ENCODE measurements around the gene KCNE4. TPM values are rescaled to one million over a fixed set of nuclear protein-coding genes. Genes with fewer than 3 reads are reported as not detected.

The KCNE4 gene
- total and polyA plus RNA-seq, 2 experiments from 2014 or later = not detected

DNA sequence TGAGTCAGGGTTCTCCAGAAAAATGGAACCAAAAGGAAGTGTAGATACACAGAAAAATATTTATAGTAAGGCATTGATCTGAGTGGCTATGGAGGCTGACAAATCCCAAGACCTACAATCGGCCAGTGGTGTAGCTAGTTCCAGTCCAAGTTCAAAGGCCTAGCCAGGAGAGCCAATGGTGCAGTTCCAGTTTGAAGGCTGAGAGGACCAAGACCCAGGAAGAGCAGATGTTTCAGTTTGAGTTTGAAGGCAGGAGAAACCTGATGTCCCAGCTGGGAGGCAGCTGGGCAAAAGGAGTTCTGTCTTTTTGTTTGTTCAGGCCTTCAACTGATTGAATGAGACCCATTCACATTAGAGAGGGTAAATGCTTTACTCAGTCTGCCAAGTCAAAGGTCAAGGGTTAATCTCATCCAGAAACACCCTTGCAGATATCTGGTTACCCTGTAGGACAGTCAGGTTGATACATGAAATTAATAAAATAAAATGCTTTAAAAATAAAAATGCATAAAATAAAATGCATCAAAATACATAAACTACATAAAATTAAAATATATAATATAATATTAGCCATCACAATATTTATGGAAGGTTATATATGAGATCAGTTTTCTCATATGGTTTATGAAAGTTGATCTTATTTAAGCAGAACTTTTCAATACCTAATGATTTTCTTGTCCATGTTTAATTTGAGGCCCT is 38.7 kb downstream of the KCNE4 start:
- Histone ChIP-seq H3K4me2 (no peak overlapping the region), H2AFZ (no peak overlapping the region), H3K27ac (ENCODE audit: low read depth) (no peak overlapping the region), H3K9me2 (ENCODE audit: insufficient read depth) (no peaks in the 10 kb centered on the region), H3F3A (replicated peaks; ENCODE audit: low read depth) (no peaks in the 10 kb centered on the region), H3K27me3 (ENCODE audit: insufficient read depth) (no peaks in the 10 kb centered on the region), H4K20me1 (replicated peaks; ENCODE audit: insufficient read depth) (no peaks in the 10 kb centered on the region), H3K4me3 (no peak overlapping the region), H3K36me3 (ENCODE audit: insufficient read depth) (no peaks in the 10 kb centered on the region), H3K4me1 (ENCODE audit: insufficient read depth) (peaks cover 8% of the 10 kb centered on the region; the same call in 1 of the 2 replicates), H3K79me2 (replicated peaks; ENCODE audit: insufficient read depth) (no peaks in the 10 kb centered on the region)
- Mint-ChIP-seq H3K4me1 (peaks cover 6% of the 10 kb centered on the region; the same call in 2 of the 3 replicates), H3K36me3 (ENCODE audit: low read depth) (no peaks in the 10 kb centered on the region), H3K4me3 (no peak overlapping the region), H3K27ac (no peak overlapping the region), H3K9me3 (no peaks in the 10 kb centered on the region; the same call in 2 of the 3 replicates), H3K27me3 (ENCODE audit: insufficient read depth, low read depth, poor library complexity) (peaks cover 2% of the 10 kb centered on the region)
- ATAC-seq (no peak), DNase-seq (ENCODE audit: low spot score) (no peak)
- no peak for TF ChIP-seq STAT1 (IDR thresholded peaks at IDR 0.05; ENCODE audit: unreplicated experiment)
- TF ChIP-seq EZH2 (IDR thresholded peaks at IDR 0.05; ENCODE audit: low read depth, unreplicated experiment) = no peak
- no peak for TF ChIP-seq ZNF462 (CRISPR knock-in tag; IDR thresholded peaks at IDR 0.05)
- TF ChIP-seq ZNF114 (CRISPR knock-in tag; IDR thresholded peaks at IDR 0.05) = no peak
- no peak for TF ChIP-seq POLR2AphosphoS5 (IDR thresholded peaks at IDR 0.05; ENCODE audit: low read depth)
- TF ChIP-seq ETS1 (IDR thresholded peaks at IDR 0.05) = no peak
- no peak for TF ChIP-seq ZNF331 (CRISPR knock-in tag; IDR thresholded peaks at IDR 0.05; ENCODE audit: low read depth)
- TF ChIP-seq, protein P1, sequence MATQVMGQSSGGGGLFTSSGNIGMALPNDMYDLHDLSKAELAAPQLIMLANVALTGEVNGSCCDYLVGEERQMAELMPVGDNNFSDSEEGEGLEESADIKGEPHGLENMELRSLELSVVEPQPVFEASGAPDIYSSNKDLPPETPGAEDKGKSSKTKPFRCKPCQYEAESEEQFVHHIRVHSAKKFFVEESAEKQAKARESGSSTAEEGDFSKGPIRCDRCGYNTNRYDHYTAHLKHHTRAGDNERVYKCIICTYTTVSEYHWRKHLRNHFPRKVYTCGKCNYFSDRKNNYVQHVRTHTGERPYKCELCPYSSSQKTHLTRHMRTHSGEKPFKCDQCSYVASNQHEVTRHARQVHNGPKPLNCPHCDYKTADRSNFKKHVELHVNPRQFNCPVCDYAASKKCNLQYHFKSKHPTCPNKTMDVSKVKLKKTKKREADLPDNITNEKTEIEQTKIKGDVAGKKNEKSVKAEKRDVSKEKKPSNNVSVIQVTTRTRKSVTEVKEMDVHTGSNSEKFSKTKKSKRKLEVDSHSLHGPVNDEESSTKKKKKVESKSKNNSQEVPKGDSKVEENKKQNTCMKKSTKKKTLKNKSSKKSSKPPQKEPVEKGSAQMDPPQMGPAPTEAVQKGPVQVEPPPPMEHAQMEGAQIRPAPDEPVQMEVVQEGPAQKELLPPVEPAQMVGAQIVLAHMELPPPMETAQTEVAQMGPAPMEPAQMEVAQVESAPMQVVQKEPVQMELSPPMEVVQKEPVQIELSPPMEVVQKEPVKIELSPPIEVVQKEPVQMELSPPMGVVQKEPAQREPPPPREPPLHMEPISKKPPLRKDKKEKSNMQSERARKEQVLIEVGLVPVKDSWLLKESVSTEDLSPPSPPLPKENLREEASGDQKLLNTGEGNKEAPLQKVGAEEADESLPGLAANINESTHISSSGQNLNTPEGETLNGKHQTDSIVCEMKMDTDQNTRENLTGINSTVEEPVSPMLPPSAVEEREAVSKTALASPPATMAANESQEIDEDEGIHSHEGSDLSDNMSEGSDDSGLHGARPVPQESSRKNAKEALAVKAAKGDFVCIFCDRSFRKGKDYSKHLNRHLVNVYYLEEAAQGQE (IDR thresholded peaks at IDR 0.05; ENCODE audit: unreplicated experiment) = no peak
- no peak for TF ChIP-seq EZH2phosphoT487 (IDR thresholded peaks at IDR 0.05; ENCODE audit: unreplicated experiment)
- TF ChIP-seq CREB1 (CRISPR knock-in tag; IDR thresholded peaks at IDR 0.05; ENCODE audit: low read depth) = no peak
- TF ChIP-seq NANOG (IDR thresholded peaks at IDR 0.05; ENCODE audit: borderline replicate concordance) = no peak

All from GM23338 (cell line).